Stimulated activated CD8-positive, alpha-beta memory T cell treated with anti-CD3 and anti-CD28 coated beads, Interleukin-4, amount 100 ng/mL, for 4 hours (primary cell): ENCODE data around the gene KCTD7.
"Not testable (repeated sequence)": the region's sequence is repeated elsewhere in the genome, so short reads cannot be mapped to it uniquely, and the experiment has no call there.

ENCODE experiments used
- DNase-seq, 2 donors: peaks; one replicate each; pipeline ENCODE4 v3.0.0-alpha.2; 2020; ENCODE audit warnings: low read depth in 2 of 2, low spot score in 1 of 2

KCTD7 gene

GRCh38 chr7:66653719-66654274, 25.1 kb downstream of the KCTD7 start:
- DNase-seq, result not testable (repeated sequence)

GRCh38 chr7:66654275-66655112, 25.8 kb downstream of the KCTD7 start:
- DNase-seq, result peak; percentile 92 to 93

DNA sequence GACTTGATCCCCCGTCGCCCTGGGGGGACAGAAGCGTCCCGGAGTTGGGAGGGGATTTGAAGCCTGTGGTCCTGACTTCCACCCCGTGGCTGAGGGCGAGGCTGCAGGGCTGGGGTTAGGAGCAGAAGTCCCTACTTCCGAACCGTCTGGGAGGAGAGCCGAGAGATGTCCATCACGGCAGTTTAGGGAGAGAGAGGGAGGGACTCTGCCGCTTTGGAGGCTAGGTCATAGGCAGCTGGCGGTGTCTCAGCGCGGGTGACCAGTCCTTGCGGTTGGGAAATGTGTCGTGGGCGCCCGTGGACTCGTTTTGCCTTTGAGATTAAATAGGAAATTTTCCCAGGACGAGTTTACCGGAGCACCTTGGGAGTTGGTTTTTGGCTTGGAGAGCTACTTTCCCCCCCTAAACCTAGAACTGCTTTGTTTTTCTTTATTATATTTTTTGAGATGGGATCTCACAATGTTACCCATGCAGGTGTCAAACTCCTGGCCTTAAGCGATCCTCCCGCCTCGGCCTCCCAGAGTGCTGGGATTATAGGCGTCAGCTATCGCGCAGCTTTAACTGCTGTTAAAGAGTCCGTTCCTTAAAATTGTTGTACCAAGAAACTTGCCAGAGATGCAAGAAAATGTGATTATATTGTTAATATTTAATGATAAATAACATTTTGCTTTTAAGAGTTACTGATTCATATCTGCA, 26.6 kb downstream of the KCTD7 start:
- DNase-seq, result not testable (repeated sequence)

GRCh38 chr7:66655826-66656485, 27.3 kb downstream of the KCTD7 start:
- not testable (repeated sequence) for DNase-seq

GRCh38 chr7:66657798-66658197, 29.1 kb downstream of the KCTD7 start:
- DNase-seq, result no peak

DNA sequence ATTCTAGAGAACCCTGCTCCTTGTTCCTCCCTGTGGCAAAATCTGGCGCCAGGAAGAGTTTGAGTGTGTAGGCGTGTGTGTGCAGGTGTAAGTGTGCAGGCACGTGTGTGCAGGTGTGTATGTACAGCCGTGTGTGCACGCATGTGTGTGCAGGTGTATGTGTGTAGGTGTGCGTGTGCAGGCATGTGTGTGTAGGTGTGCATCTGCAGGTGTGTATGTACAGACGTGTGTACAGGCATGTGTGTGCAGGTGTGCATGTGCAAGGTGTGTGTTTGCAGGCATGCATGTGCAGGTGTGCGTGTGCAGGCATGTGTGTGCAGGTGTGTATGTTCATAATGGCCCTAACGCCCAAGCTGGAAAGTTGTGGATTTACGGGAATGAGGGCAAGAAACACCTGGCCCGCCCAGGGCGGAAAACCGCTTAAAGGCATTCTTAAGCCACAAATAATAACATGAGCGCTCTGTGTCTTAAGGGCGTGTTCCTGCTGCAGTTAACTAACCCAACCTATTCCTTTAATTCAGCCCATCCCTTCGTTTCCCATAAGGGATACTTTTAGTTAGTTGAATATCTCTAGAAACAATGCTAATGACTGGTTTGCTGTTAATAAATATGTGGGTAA, 34.1 kb downstream of the KCTD7 start:
- no peak for DNase-seq

DNA sequence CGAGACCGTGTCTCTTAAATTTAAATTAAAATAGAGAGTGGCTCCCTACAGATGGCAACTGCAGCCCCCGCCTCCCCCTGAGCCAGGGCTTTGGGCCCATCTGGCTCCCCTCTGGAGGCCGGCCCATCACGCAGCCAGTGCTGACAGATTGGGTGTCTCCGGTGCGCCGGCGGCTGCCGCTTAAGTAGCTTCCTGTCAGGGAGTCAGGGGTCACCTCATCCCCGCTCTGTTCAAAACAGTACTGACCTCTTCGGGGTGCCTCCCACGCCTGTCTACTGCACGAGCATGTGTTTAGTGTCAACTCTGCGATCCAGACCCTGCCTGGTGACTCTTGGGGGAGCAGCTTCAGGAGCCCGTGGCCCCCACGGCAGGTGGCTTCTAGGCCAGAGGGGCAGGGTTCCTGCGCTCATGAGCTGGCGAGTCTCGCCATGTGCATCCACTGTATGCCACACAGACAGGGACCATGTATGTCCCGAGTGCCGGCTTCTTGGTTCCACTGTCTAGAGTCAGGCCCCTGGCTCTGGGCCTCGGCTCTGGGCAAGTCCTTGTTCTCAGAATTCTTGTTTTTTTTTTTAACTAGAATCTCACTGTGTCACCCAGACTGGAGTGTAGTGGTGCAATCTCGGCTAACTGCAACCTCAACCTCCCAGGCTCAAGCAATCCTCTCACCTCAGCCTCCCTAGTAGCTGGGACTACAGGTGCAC, 36.1 kb downstream of the KCTD7 start:
- DNase-seq, result no peak

DNA sequence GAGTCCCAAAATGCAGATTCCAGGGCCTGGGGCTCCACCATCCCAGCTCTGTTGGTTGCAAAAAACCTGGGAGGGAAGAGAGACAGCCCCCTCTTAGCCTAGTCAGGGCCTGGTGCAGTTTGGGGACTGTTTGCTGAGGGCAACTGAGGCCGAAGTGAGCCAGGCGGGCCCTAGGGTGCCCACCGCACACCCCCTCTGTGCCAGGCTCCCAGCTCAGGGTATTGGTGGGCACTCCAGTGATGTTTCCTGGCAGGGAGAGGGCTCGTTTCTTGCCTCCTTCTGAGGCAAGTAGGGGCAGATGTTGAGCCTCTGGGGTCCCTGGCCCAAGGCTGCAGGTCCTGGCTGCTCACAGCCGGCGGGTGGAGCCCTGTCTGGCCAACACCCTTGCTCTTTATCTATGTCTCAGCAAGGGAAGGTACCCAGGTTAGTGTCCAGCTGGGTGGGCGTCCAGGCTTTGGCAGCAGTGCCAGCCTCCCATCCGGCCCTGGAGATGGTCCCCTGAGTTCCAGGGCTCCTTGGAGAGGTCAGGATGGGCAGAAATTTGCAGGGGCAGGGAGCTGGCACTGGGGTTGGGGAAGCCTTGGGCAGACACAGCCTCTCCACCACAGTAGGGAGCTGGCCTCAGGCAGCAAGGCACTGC, 37.8 kb downstream of the KCTD7 start:
- DNase-seq, result no peak

GRCh38 chr7:66667023-66667728, 38.5 kb downstream of the KCTD7 start:
- no peak for DNase-seq

DNA sequence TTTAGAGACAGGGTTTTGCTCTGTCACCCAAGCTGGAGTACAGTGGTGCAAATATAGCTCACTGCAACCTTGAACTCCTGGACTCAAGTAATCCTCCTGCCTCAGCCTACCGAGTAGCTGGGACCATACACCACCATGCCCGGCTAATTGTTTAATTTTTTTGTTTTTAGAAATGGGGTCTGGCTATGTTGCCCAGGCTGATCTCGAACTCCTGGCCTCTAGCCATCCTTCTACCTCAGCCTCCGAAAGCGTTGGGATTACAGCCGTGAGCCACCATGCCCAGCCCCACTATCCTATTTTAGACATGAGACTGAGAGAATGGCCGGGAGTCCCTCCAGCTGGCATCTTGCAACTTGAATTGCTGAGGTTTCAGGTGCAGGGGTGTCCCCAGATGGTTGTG, 39.4 kb downstream of the KCTD7 start:
- DNase-seq, result no peak

DNA sequence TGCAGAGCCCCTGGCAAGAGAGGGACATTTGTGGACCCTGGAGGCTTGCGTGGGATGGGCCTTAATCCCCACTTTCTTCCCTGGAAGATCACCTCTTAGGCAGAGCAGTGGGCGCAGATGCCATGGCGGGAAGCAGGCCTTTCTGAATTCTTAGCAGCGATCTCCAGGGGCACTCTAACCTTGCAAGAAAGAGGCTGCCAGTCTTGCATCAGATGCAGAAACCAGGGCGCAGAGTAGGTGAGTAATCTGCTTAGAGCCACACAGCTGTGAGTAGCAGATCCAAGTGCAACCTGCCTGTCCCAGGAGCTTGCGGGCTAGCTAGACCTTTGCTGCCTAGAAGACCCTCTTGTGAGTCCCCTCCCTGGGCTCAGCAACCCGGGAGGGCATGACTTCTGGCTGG, 40.0 kb downstream of the KCTD7 start:
- no peak for DNase-seq

- DNase-seq, result no peak
These were observed 40.4 kb downstream of the KCTD7 start for GRCh38 chr7:66669088-66669487.

- DNase-seq, result no peak
These were observed 40.8 kb downstream of the KCTD7 start for GRCh38 chr7:66669496-66669895.

GRCh38 chr7:66671034-66671433, 42.4 kb downstream of the KCTD7 start:
- no peak for DNase-seq

DNA sequence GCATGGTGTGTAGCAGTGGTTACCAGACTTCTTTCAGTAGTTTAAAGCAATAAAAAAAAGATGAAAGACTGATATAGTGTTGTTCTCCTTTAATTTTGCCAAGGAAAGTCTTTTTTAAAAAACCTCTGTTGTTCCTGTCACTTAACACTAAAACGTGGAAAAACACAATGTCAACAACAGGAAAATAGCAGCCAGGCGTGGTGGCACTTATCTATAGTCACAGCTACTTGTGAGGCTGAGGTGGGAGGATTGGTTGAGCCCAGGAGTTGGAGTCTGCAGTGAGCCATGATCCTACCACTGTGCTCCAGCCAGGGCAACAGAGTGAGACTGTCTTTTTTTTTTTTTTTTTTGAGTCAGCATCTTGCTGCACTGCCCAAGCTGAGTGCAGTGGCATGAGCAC, 42.8 kb downstream of the KCTD7 start:
- DNase-seq, result not testable (repeated sequence)

DNA sequence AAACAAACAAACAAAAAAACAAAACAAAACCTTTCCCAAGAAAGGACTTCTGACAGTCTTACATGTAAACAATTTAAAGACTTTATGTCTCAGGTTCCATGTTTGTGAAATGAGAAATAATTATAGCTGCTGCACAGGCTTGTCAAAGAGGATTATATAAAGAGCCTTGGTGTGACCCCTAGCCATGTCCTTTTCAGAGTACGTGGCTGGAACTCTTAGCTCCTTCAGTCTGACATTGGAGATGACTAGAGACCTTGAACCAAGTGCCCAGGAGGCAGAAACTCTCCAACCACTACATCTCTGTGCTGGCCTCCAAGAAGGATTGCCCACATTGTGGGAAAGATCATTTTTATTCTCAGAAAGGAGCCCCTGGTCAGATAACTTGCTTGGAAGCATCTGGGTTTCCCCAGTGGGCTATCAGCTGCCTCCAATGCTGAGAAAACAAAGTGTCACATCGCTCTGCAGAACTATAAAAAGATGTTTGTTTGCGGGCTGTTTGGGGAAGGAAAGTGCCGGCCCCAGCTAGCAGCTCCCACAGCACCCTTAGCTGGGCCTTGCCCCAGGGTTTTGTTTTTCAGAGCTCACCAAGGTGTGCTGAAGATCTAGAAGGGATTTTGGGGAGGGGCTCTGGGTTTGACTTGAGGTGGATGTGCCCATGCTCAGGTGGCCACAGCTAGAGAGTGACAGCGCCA, 43.9 kb downstream of the KCTD7 start:
- not testable (repeated sequence) for DNase-seq

GRCh38 chr7:66673124-66673640, 44.5 kb downstream of the KCTD7 start:
- not testable (repeated sequence) for DNase-seq

GRCh38 chr7:66679633-66680244, 51.1 kb downstream of the KCTD7 start:
- DNase-seq, result no peak
